NCI-H1092 (cell line): ENCODE measurements around the gene DPAGT1.
A peak's percentile ranks its signal among the peaks of the same experiment; 100 is the strongest.
"Not testable (repeated sequence)": the region's sequence is repeated elsewhere in the genome, so short reads cannot be mapped to it uniquely, and the experiment has no call there.

Source experiments
- DNase-seq: peaks from one replicate; lab custom pipeline; 2025; lab: John Stamatoyannopoulos, UW

Gene DPAGT1

GRCh38 chr11:119115484-119116234 is 14.0 kb upstream of the DPAGT1 start:
- DNase-seq = no peak

- DNase-seq = no peak
Measured at GRCh38 chr11:119114351-119114750, 12.7 kb upstream of the DPAGT1 start.

GRCh38 chr11:119113716-119114115 is 12.1 kb upstream of the DPAGT1 start:
- DNase-seq = no peak

GRCh38 chr11:119112314-119113020 is 10.8 kb upstream of the DPAGT1 start:
- no peak for DNase-seq

- DNase-seq = no peak
Measured at GRCh38 chr11:119111361-119111925, 9.8 kb upstream of the DPAGT1 start.

- no peak for DNase-seq
Measured at GRCh38 chr11:119110439-119110838, 8.8 kb upstream of the DPAGT1 start.

GRCh38 chr11:119109843-119110242 is 8.2 kb upstream of the DPAGT1 start:
- no peak for DNase-seq

- no peak for DNase-seq
Measured at GRCh38 chr11:119108857-119109221, 7.2 kb upstream of the DPAGT1 start.

- DNase-seq = no peak
Measured at GRCh38 chr11:119108146-119108856, 6.6 kb upstream of the DPAGT1 start.

GRCh38 chr11:119107538-119108145 is 6.0 kb upstream of the DPAGT1 start:
- no peak for DNase-seq

GRCh38 chr11:119106564-119107537 is 5.2 kb upstream of the DPAGT1 start, which contains the start of gene C2CD2L:
Gene C2CD2L, plus strand, starts transcription at chr11:119107344. Its CDS starts 398 bp downstream, at chr11:119107742.
- DNase-seq = peak; percentile 90

GRCh38 chr11:119103793-119104192 is 2.1 kb upstream of the DPAGT1 start:
- peak; percentile 28 for DNase-seq

GRCh38 chr11:119103161-119103664 is 1.6 kb upstream of the DPAGT1 start:
- DNase-seq = not testable (repeated sequence)

- DNase-seq = no peak
Measured at GRCh38 chr11:119100994-119101758, 477 bp downstream of the DPAGT1 start.

GRCh38 chr11:119100246-119100970 is 1.2 kb downstream of the DPAGT1 start:
- DNase-seq = no peak

- no peak for DNase-seq
Measured at GRCh38 chr11:119099711-119100110, 1.9 kb downstream of the DPAGT1 start.

GRCh38 chr11:119095066-119095880 is 6.4 kb downstream of the DPAGT1 start:
- DNase-seq = peak; percentile 100

GRCh38 chr11:119094816-119095065 is 6.9 kb downstream of the DPAGT1 start:
- DNase-seq = peak; percentile 76
